ENCODE results near the gene KDM4C.

- TF ChIP-seq CTCF (IDR thresholded peaks at IDR 0.05; ENCODE audit: control extremely low read depth in 1 of 3, insufficient read depth in 1 of 3, low read depth in 1 of 3, low read length in 3 of 3) (no peak), POLR2A (IDR thresholded peaks at IDR 0.05; ENCODE audit: control extremely low read depth in 1 of 2, low read depth in 2 of 2, low read length in 2 of 2) (no peak), CHD1 (IDR thresholded peaks at IDR 0.05; ENCODE audit: low read depth, low read length) (no peak), CREB1 (IDR thresholded peaks at IDR 0.05) (no peak), TAF1 (IDR thresholded peaks at IDR 0.05; ENCODE audit: low read depth, low read length) (no peak)
These were observed 379.3 kb downstream of the KDM4C start for GRCh38 chr9:7137040-7137439.

Data from H1 (cell line).